Fibroblast of lung (primary cell): ENCODE results near the gene CABP4.
A peak's percentile ranks its signal among the peaks of the same experiment; 100 is the strongest.

ENCODE experiments used
- EZH2 ChIP-seq: IDR thresholded peaks from 2 replicates; pipeline ENCODE4 v1.5.1; 2012; ENCODE audit warnings: low read length, control low read depth, mild to moderate bottlenecking; ENCODE audit errors: missing control alignments
- TF ChIP-seq, protein P1 (sequence below), 2 donors: IDR thresholded peaks in 1 of 2; conservative IDR thresholded peaks in 1 of 2; 1 replicate in 1 of 2; 2 replicates in 1 of 2; pipeline ENCODE4 v1.5.1; 2011 to 2012; ENCODE audit warnings: low read length in 2 of 2, control low read depth in 1 of 2, inconsistent platforms in 1 of 2, low read depth in 1 of 2, mild to moderate bottlenecking in 1 of 2

DNA sequence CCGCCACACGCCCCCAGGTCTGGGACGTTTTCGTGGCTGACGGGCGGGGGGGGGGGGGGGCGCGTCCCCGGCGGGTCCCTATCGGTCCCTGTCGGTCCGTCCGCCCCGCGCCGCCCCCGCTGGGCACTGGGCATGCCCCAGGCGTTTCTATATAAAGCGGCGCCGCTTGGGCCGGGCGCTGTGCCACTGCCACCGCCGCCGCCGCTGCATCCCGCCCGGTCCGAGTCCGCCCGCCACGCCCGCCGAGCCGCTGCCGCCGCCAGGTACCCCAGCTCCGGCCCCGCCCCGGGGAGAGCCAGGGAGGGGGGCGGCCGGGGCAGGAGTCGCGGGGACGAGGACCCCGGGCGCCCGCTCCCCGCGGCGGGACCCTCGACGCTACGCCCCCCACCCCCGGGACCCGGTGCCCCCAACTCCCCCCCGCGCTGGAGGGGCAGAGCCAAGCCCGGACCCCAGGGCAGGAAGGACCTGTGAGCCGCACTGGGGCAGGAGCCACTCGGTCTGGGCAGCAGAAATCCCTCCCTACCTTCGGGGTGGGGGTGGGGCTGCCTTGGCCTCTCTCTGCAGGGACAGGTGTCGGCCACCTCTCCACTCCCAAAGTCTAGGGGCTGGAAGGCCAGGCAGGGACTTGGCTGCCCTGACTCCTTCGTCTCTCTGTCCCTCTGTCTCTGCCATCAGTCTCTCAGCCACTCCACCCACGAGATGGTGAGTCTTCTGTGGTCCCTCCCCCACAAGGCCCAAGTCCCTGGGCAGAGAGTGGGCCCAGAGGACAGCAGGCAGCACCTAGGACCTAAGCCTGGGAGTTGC, 39.5 kb upstream of the CABP4 start, which contains the start of gene CARNS1:
- TF ChIP-seq, protein P1, sequence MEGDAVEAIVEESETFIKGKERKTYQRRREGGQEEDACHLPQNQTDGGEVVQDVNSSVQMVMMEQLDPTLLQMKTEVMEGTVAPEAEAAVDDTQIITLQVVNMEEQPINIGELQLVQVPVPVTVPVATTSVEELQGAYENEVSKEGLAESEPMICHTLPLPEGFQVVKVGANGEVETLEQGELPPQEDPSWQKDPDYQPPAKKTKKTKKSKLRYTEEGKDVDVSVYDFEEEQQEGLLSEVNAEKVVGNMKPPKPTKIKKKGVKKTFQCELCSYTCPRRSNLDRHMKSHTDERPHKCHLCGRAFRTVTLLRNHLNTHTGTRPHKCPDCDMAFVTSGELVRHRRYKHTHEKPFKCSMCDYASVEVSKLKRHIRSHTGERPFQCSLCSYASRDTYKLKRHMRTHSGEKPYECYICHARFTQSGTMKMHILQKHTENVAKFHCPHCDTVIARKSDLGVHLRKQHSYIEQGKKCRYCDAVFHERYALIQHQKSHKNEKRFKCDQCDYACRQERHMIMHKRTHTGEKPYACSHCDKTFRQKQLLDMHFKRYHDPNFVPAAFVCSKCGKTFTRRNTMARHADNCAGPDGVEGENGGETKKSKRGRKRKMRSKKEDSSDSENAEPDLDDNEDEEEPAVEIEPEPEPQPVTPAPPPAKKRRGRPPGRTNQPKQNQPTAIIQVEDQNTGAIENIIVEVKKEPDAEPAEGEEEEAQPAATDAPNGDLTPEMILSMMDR (conservative IDR thresholded peaks at IDR 0.05 in 1 of 2, IDR thresholded peaks at IDR 0.05 in 1 of 2; ENCODE audit: low read depth in 1 of 2, low read length in 2 of 2): no peak
- TF ChIP-seq EZH2: peak; percentile 75
